Measurements from ENCODE around the gene CRTAP. TPM values are rescaled to one million over a fixed set of nuclear protein-coding genes. Genes with fewer than 3 reads are reported as not detected.

The CRTAP gene
- total RNA-seq (2022; extraction: Qiagen RNA extraction) = 249 to 301 TPM (median 284 TPM) in 5 replicates

GRCh38 chr3:33113772-33114621, at the start of gene CRTAP:
Gene CRTAP, plus strand, starts transcription at chr3:33114014. Its CDS starts 64 bp downstream, at chr3:33114078.

Other genes starting within 250 kb of the CRTAP start
- gene CCR4, start 162.4 kb upstream of the CRTAP start, total RNA-seq (2022; extraction: Qiagen RNA extraction) = 0.03 to 0.06 TPM (median 0.04 TPM) in 5 replicates
- gene GLB1, start 16.9 kb upstream of the CRTAP start, total RNA-seq (2022; extraction: Qiagen RNA extraction) = 67.0 to 79.8 TPM (median 70.7 TPM) in 5 replicates
- 1.2 to 1.7 TPM (median 1.6 TPM) in 5 replicates for gene TMPPE, start 16.9 kb upstream of the CRTAP start, total RNA-seq (2022; extraction: Qiagen RNA extraction)
- 3.0 to 4.4 TPM (median 3.1 TPM) in 5 replicates for gene SUSD5, start 104.8 kb downstream of the CRTAP start, total RNA-seq (2022; extraction: Qiagen RNA extraction)
- gene FBXL2, start 163.4 kb downstream of the CRTAP start, total RNA-seq (2022; extraction: Qiagen RNA extraction) = 7.3 to 9.4 TPM (median 8.0 TPM) in 5 replicates